Neural cell (in vitro differentiated cells): ENCODE measurements around the gene ARL2. TPM values are rescaled to one million over a fixed set of nuclear protein-coding genes. Genes with fewer than 3 reads are reported as not detected.

Source experiments
- H2AFZ ChIP-seq: fragments of 200-600, 300-800 bp; sonication (generic), shearing (Covaris generic); 2 replicates; pipeline ENCODE4 v1.6.0; 2014; ENCODE audit warnings: low read depth, mild to moderate bottlenecking, antibody characterized with exemption, low read length, moderate library complexity
- H3F3A ChIP-seq: fragments of 200-600 bp; shearing (Covaris generic); 2 replicates; pipeline ENCODE4 v1.6.1; 2016; ENCODE audit warnings: mild to moderate bottlenecking, moderate library complexity, mixed read lengths, antibody characterized with exemption, low read length; ENCODE audit not compliant: insufficient read depth, poor library complexity, severe bottlenecking
- H3K27ac ChIP-seq: fragments of 200-600, 300-800 bp; sonication (generic), shearing (Covaris generic); 2 replicates; pipeline ENCODE4 v1.5.1; 2014; ENCODE audit warnings: mild to moderate bottlenecking, low read length, moderate library complexity
- H3K27me3 ChIP-seq: fragments of 300-800, 200-600 bp; sonication (generic), shearing (Covaris generic); 2 replicates; pipeline ENCODE4 v1.6.0; 2014; ENCODE audit warnings: mild to moderate bottlenecking, low read depth, low read length, moderate library complexity; ENCODE audit not compliant: insufficient read depth
- H3K36me3 ChIP-seq: fragments of 300-800, 200-600 bp; sonication (generic), shearing (Covaris generic); 2 replicates; pipeline ENCODE4 v1.5.1; 2014; ENCODE audit warnings: mild to moderate bottlenecking, antibody characterized with exemption, low read length, moderate library complexity; ENCODE audit not compliant: insufficient read depth
- H3K4me2 ChIP-seq: fragments of 300-800, 200-600 bp; sonication (generic), shearing (Covaris generic); 2 replicates; pipeline ENCODE4 v1.6.0; 2014; ENCODE audit warnings: mild to moderate bottlenecking, low read length
- H3K4me3 ChIP-seq: fragments of 300-800, 200-600 bp; sonication (generic), shearing (Covaris generic); 2 replicates; pipeline ENCODE4 v1.5.1; 2014; ENCODE audit warnings: mild to moderate bottlenecking, low read length, moderate library complexity
- H3K79me2 ChIP-seq: fragments of 200-600 bp; shearing (Covaris generic); replicated peaks from 2 replicates; pipeline ENCODE4 v1.6.0; 2014; ENCODE audit warnings: mild to moderate bottlenecking, low read length, moderate library complexity; ENCODE audit not compliant: insufficient read depth
- H3K9ac ChIP-seq: fragments of 300-800, 200-600 bp; sonication (generic), shearing (Covaris generic); 2 replicates; pipeline ENCODE4 v1.6.1; 2016; ENCODE audit warnings: mild to moderate bottlenecking, low read length, mixed read lengths
- H3K9me2 ChIP-seq: fragments of 200-600 bp; shearing (Covaris generic); 2 replicates; pipeline ENCODE4 v1.6.1; 2016; ENCODE audit warnings: mild to moderate bottlenecking, low read length, mixed read lengths; ENCODE audit not compliant: insufficient read depth
- H3K9me3 ChIP-seq: fragments of 200-600, 300-800 bp; sonication (generic), shearing (Covaris generic); 2 replicates; pipeline ENCODE4 v1.6.1; 2016; ENCODE audit warnings: mild to moderate bottlenecking, mixed run types, low read length, moderate library complexity, mixed read lengths
- H4K20me1 ChIP-seq: fragments of 200-600 bp; shearing (Covaris generic); 2 replicates; pipeline ENCODE4 v1.6.1; 2016; ENCODE audit warnings: mild to moderate bottlenecking, mixed run types; ENCODE audit not compliant: insufficient read depth
- EP300 ChIP-seq: fragments of 450-650 bp; conservative IDR thresholded peaks from 2 replicates; pipeline ENCODE4 v1.6.1; 2014; ENCODE audit warnings: antibody characterized with exemption, mild to moderate bottlenecking, moderate library complexity; ENCODE audit not compliant: poor library complexity, severe bottlenecking
- EZH2 ChIP-seq: fragments of 200-600, 300-800 bp; shearing (Covaris generic), sonication (generic); IDR thresholded peaks from 2 replicates; pipeline ENCODE4 v1.6.1; 2014; ENCODE audit warnings: antibody characterized with exemption, low read length, borderline replicate concordance, mild to moderate bottlenecking; ENCODE audit not compliant: insufficient read depth, poor library complexity, severe bottlenecking
- MXI1 ChIP-seq: fragments of 450-650 bp; conservative IDR thresholded peaks from 2 replicates; pipeline ENCODE4 v1.6.1; 2014; ENCODE audit warnings: antibody characterized with exemption, mild to moderate bottlenecking; ENCODE audit not compliant: poor library complexity, severe bottlenecking
- POLR2AphosphoS5 ChIP-seq: IDR thresholded peaks from 2 replicates; pipeline ENCODE4 v1.6.1; 2012
- RAD21 ChIP-seq: fragments of 450-650 bp; conservative IDR thresholded peaks from 2 replicates; pipeline ENCODE4 v1.6.1; 2014; ENCODE audit warnings: antibody characterized with exemption, mild to moderate bottlenecking, moderate library complexity
- SMC3 ChIP-seq: fragments of 450-650 bp; conservative IDR thresholded peaks from 2 replicates; pipeline ENCODE4 v1.6.1; 2014; ENCODE audit warnings: antibody characterized with exemption, mild to moderate bottlenecking, moderate library complexity; ENCODE audit not compliant: poor library complexity
- TAF1 ChIP-seq: IDR thresholded peaks from 2 replicates; pipeline ENCODE4 v1.6.1; 2012; ENCODE audit warnings: low read depth
- polyA plus RNA-seq: library from polyadenylated mRNA; depleted of rRNA; stranded (reverse); fragments of >200 nt; gene quantifications from 2 replicates; pipeline ENCODE4 v1.2.3, GENCODE V29; 2014
- TF ChIP-seq, protein P1 (sequence below): fragments of 450-650 bp; IDR thresholded peaks from 2 replicates; pipeline ENCODE4 v1.5.1; 2014; ENCODE audit warnings: antibody characterized with exemption, mild to moderate bottlenecking, moderate library complexity; ENCODE audit not compliant: poor library complexity, severe bottlenecking
- TF ChIP-seq, protein P2 (sequence below): IDR thresholded peaks from 2 replicates; pipeline ENCODE4 v1.6.1; 2012; ENCODE audit warnings: borderline replicate concordance

Gene ARL2
- polyA plus RNA-seq, 1 donor from 2014 or later = 158 TPM

DNA sequence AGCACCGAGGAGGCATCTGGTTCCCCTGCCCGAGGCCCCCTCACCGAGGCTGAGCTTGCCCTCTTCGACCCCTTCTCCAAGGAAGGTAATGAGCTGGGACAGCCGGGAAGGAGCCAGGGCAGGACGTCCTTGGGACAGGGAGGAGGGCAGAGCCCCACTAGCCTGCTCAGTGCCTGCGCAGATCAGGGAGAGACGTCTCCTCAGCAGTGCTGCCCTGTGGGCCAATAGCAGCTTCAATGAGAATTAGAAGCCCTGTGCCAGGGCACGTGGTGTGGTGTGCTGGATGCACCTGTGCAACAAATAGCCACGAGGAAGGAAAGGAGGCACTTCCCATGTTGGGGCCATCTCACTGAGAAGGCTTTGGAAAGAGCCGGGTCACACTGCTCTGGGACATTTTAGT lies 21.6 kb downstream of the ARL2 start:
- no peak overlapping the region for H3K27ac ChIP-seq
- H3K4me2 ChIP-seq = no peak overlapping the region
- no peak for TF ChIP-seq POLR2AphosphoS5
- TF ChIP-seq, protein P1, sequence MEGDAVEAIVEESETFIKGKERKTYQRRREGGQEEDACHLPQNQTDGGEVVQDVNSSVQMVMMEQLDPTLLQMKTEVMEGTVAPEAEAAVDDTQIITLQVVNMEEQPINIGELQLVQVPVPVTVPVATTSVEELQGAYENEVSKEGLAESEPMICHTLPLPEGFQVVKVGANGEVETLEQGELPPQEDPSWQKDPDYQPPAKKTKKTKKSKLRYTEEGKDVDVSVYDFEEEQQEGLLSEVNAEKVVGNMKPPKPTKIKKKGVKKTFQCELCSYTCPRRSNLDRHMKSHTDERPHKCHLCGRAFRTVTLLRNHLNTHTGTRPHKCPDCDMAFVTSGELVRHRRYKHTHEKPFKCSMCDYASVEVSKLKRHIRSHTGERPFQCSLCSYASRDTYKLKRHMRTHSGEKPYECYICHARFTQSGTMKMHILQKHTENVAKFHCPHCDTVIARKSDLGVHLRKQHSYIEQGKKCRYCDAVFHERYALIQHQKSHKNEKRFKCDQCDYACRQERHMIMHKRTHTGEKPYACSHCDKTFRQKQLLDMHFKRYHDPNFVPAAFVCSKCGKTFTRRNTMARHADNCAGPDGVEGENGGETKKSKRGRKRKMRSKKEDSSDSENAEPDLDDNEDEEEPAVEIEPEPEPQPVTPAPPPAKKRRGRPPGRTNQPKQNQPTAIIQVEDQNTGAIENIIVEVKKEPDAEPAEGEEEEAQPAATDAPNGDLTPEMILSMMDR = no peak
- no peak for TF ChIP-seq EP300
- no peaks in the 10 kb centered on the region for H3K36me3 ChIP-seq
- no peak overlapping the region for H2AFZ ChIP-seq
- H3K79me2 ChIP-seq = no peaks in the 10 kb centered on the region
- no peaks in the 10 kb centered on the region for H4K20me1 ChIP-seq
- no peak overlapping the region for H3K4me3 ChIP-seq
- H3K9me2 ChIP-seq = no peaks in the 10 kb centered on the region
- H3F3A ChIP-seq = no peaks in the 10 kb centered on the region
- no peak overlapping the region for H3K9ac ChIP-seq
- no peaks in the 10 kb centered on the region for H3K9me3 ChIP-seq
- H3K27me3 ChIP-seq = no peaks in the 10 kb centered on the region

DNA sequence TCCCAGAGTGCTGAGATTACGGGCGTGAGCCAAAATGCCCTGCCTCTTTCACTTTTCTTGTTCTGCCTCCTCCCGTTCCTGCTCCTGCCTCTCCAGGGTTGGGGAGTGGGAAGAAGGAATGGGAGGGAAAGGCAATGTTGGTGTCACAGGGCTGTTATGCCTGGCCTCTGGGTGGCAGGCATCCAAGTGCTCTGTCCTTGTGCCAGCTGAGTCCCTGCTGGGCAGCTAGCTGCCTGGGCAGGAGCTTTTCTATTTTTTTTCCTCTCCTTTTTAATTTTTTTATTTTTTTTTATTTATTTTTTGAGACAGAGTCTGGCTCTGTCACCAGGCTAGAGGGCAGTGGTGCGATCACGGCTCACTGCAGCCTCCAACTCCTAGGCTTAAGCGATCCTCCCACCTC lies 23.0 kb downstream of the ARL2 start:
- H3K36me3 ChIP-seq = no peaks in the 10 kb centered on the region
- H3K79me2 ChIP-seq = no peaks in the 10 kb centered on the region
- no peak overlapping the region for H3K27ac ChIP-seq

DNA sequence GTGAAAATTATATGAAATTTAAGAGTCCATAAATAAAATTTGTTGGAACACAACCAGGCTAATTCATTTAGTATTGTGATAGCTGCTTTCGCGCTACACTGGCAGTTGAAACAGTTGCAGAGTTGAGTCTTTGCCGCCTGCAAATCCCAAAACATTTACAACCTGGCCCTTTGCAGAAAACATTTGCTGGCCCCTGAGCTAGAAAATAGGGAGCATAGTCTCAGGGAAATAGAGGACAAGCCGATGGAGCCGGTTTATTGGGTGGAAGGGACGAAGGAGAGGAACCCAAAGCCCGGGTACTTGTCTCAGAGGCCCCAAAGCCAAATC lies 26.5 kb downstream of the ARL2 start:
- Histone ChIP-seq H3F3A (no peaks in the 10 kb centered on the region), H4K20me1 (no peaks in the 10 kb centered on the region), H3K27ac (peak overlapping the region; percentile 82), H2AFZ (peak overlapping the region; percentile 75), H3K4me3 (peak overlapping the region; percentile 77), H3K79me2 (peaks cover 9% of the 10 kb centered on the region), H3K9ac (peak overlapping the region; percentile 76), H3K9me3 (no peaks in the 10 kb centered on the region), H3K27me3 (no peaks in the 10 kb centered on the region), H3K9me2 (no peaks in the 10 kb centered on the region), H3K4me2 (no peak overlapping the region), H3K36me3 (no peaks in the 10 kb centered on the region)
- TF ChIP-seq POLR2AphosphoS5 = no peak
- TF ChIP-seq, protein P2, sequence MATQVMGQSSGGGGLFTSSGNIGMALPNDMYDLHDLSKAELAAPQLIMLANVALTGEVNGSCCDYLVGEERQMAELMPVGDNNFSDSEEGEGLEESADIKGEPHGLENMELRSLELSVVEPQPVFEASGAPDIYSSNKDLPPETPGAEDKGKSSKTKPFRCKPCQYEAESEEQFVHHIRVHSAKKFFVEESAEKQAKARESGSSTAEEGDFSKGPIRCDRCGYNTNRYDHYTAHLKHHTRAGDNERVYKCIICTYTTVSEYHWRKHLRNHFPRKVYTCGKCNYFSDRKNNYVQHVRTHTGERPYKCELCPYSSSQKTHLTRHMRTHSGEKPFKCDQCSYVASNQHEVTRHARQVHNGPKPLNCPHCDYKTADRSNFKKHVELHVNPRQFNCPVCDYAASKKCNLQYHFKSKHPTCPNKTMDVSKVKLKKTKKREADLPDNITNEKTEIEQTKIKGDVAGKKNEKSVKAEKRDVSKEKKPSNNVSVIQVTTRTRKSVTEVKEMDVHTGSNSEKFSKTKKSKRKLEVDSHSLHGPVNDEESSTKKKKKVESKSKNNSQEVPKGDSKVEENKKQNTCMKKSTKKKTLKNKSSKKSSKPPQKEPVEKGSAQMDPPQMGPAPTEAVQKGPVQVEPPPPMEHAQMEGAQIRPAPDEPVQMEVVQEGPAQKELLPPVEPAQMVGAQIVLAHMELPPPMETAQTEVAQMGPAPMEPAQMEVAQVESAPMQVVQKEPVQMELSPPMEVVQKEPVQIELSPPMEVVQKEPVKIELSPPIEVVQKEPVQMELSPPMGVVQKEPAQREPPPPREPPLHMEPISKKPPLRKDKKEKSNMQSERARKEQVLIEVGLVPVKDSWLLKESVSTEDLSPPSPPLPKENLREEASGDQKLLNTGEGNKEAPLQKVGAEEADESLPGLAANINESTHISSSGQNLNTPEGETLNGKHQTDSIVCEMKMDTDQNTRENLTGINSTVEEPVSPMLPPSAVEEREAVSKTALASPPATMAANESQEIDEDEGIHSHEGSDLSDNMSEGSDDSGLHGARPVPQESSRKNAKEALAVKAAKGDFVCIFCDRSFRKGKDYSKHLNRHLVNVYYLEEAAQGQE = no peak
- TF ChIP-seq, protein P1 = no peak
- TF ChIP-seq TAF1 = no peak
- no peak for TF ChIP-seq EZH2
- no peak for TF ChIP-seq MXI1
- TF ChIP-seq RAD21 = no peak
- TF ChIP-seq EP300 = no peak
- no peak for TF ChIP-seq SMC3

More for the DNA sequence above, 23.0 kb downstream of the ARL2 start:
- H3F3A ChIP-seq = no peaks in the 10 kb centered on the region
- no peaks in the 10 kb centered on the region for H3K9me2 ChIP-seq
- no peak overlapping the region for H3K4me2 ChIP-seq
- TF ChIP-seq EP300 = no peak
- TF ChIP-seq, protein P2 = no peak
- TF ChIP-seq SMC3 = no peak
- no peak for TF ChIP-seq POLR2AphosphoS5
- TF ChIP-seq RAD21 = no peak
- H2AFZ ChIP-seq = no peak overlapping the region
- no peak overlapping the region for H3K4me3 ChIP-seq
- no peaks in the 10 kb centered on the region for H4K20me1 ChIP-seq
- H3K9ac ChIP-seq = no peak overlapping the region
- no peaks in the 10 kb centered on the region for H3K27me3 ChIP-seq
- H3K9me3 ChIP-seq = no peaks in the 10 kb centered on the region
